GM20000 (cell line): ENCODE measurements around the gene ITIH6.
A peak's percentile ranks its signal among the peaks of the same experiment; 100 is the strongest.
"Not testable (repeated sequence)": the region's sequence is repeated elsewhere in the genome, so short reads cannot be mapped to it uniquely, and the experiment has no call there.

Experiments
- DNase-seq: peaks from one replicate; pipeline ENCODE4 v3.0.0; 2012; ENCODE audit warnings: low spot score
- CTCF ChIP-seq: IDR thresholded peaks from 2 replicates; pipeline ENCODE4 v1.5.1; 2012; ENCODE audit warnings: mild to moderate bottlenecking, control low read depth; ENCODE audit errors: extremely low read depth, missing control alignments

The ITIH6 gene

GRCh38 chrX:54794795-54795194 is 3.3 kb downstream of the ITIH6 start:
- TF ChIP-seq CTCF = no peak
- DNase-seq = no peak

GRCh38 chrX:54794028-54794427 is 4.0 kb downstream of the ITIH6 start:
- DNase-seq = no peak
- no peak for TF ChIP-seq CTCF

GRCh38 chrX:54789405-54789804 is 8.7 kb downstream of the ITIH6 start:
- DNase-seq = not testable (repeated sequence)

- no peak for DNase-seq
- no peak for TF ChIP-seq CTCF
Measured at GRCh38 chrX:54788446-54788845, 9.6 kb downstream of the ITIH6 start.

- peak; percentile 13 for DNase-seq
- peak; percentile 6 for TF ChIP-seq CTCF
Measured at GRCh38 chrX:54786967-54787366, 11.1 kb downstream of the ITIH6 start.

GRCh38 chrX:54785901-54786300 is 12.2 kb downstream of the ITIH6 start:
- TF ChIP-seq CTCF = no peak
- DNase-seq = peak; percentile 7

- no peak for TF ChIP-seq CTCF
- DNase-seq = no peak
Measured at GRCh38 chrX:54776987-54777672, 20.9 kb downstream of the ITIH6 start.

GRCh38 chrX:54776061-54776460 is 22.0 kb downstream of the ITIH6 start:
- no peak for TF ChIP-seq CTCF
- DNase-seq = no peak

GRCh38 chrX:54774391-54775094 is 23.5 kb downstream of the ITIH6 start:
- not testable (repeated sequence) for DNase-seq
